GM12878 (cell line): ENCODE results near the gene FAM83D. TPM values are rescaled to one million over a fixed set of nuclear protein-coding genes. Genes with fewer than 3 reads are reported as not detected.

Source experiments
- ATAC-seq: fragments of 200-7000 bp; cut with Tn5 transposase; 3 replicates; pipeline ENCODE4 v1.9.1; 2020; ENCODE audit warnings: mild to moderate bottlenecking, moderate library complexity
- BruUV-seq: library from RNA; stranded (reverse); fragments of 400-500 nt; replicated peaks from 2 replicates; lab custom pipeline; 2021; lab: Mats Ljungman, UMichigan
- CTCF ChIA-PET: fragments of 300-600 bp; sonication (Branson Sonifier 250); formaldehyde crosslinking; extraction: SDS; loops from one replicate; lab custom pipeline; 2021; ENCODE audit warnings: inconsistent platforms; lab: Yijun Ruan, JAX
- POLR2A ChIA-PET: fragments of 350-600 bp; formaldehyde crosslinking; extraction: SDS; loops from one replicate; lab custom pipeline; 2021; ENCODE audit warnings: inconsistent platforms; lab: Charles Lee
- RAD21 ChIA-PET: fragments of 300-600 bp; sonication (Branson Sonifier 250); formaldehyde crosslinking; loops from one replicate; lab custom pipeline; 2023; ENCODE audit warnings: antibody characterized with exemption; ENCODE audit not compliant: unreplicated experiment; lab: Charles Lee
- SMC1A ChIA-PET: fragments of 300-600 bp; sonication (Branson Sonifier 250); formaldehyde crosslinking; loops from one replicate; lab custom pipeline; 2023; ENCODE audit not compliant: unreplicated experiment, uncharacterized antibody; lab: Charles Lee
- DNase-seq: peaks from one replicate; pipeline ENCODE4 v3.0.0-alpha.2; 2011; ENCODE audit warnings: low read depth, low spot score
- FAIRE-seq: peaks from 3 replicates; lab custom pipeline; 2011; peaks lifted over from hg19 to GRCh38; lab: Jason Lieb, UNC
- H2AFZ ChIP-seq: 2 replicates; pipeline ENCODE4 v1.6.0; 2011; ENCODE audit warnings: low read depth, low read length, control low read depth; ENCODE audit not compliant: control insufficient read depth
- H3K27ac ChIP-seq: 2 replicates; pipeline ENCODE4 v1.5.1; 2011; ENCODE audit warnings: control low read depth; ENCODE audit not compliant: control insufficient read depth, insufficient read depth
- H3K27me3 ChIP-seq, 2 experiments: replicated peaks in 1 of 2; 2 replicates each; pipeline versions ENCODE4 v1.6.0 to v1.6.1; 2011; ENCODE audit warnings: low read length in 1 of 2; ENCODE audit not compliant: control insufficient read depth in 2 of 2, insufficient read depth in 2 of 2
- H3K36me3 ChIP-seq, 2 experiments: 2 replicates each; pipeline ENCODE4 v1.5.1; 2011; ENCODE audit warnings: low read length in 1 of 2; ENCODE audit not compliant: control insufficient read depth in 2 of 2, insufficient read depth in 2 of 2
- H3K4me1 ChIP-seq: 2 replicates; pipeline ENCODE4 v1.6.1; 2011; ENCODE audit warnings: mild to moderate bottlenecking, low read length, moderate library complexity, mixed read lengths; ENCODE audit not compliant: control insufficient read depth, insufficient read depth
- H3K4me2 ChIP-seq: 2 replicates; pipeline ENCODE4 v1.6.0; 2011; ENCODE audit warnings: control low read depth; ENCODE audit not compliant: control insufficient read depth, insufficient read depth
- H3K4me3 ChIP-seq: fragments of 200-600 bp; sonication (generic); 2 replicates; pipeline ENCODE4 v1.5.1; 2016
- H3K79me2 ChIP-seq: 2 replicates; pipeline ENCODE4 v1.6.0; 2011; ENCODE audit warnings: low read length; ENCODE audit not compliant: control insufficient read depth, insufficient read depth
- H3K9ac ChIP-seq: 2 replicates; pipeline ENCODE4 v1.8.0; 2011; ENCODE audit warnings: low read length, control low read depth, mixed read lengths; ENCODE audit not compliant: control insufficient read depth, insufficient read depth
- H3K9me3 ChIP-seq: replicated peaks from 3 replicates; pipeline ENCODE4 v1.5.1; 2011; ENCODE audit warnings: mild to moderate bottlenecking, low read length; ENCODE audit not compliant: control insufficient read depth, insufficient read depth
- H4K20me1 ChIP-seq: 2 replicates; pipeline ENCODE4 v1.6.0; 2011; ENCODE audit not compliant: control insufficient read depth, insufficient read depth
- BHLHE40 ChIP-seq, 2 experiments: fragments of 450-650 bp in 1 of 2; IDR thresholded peaks; 2 replicates each; pipeline ENCODE4 v1.6.1; 2011 to 2017; ENCODE audit warnings: low read depth in 2 of 2, borderline replicate concordance in 1 of 2, improper control_type of control experiment in 1 of 2, low read length in 1 of 2, mild to moderate bottlenecking in 1 of 2
- CBX5 ChIP-seq: sonication (generic); IDR thresholded peaks from 2 replicates; pipeline ENCODE4 v1.6.1; 2016; ENCODE audit warnings: low read depth, moderate library complexity, mild to moderate bottlenecking, inconsistent platforms
- E2F4 ChIP-seq: IDR thresholded peaks from 2 replicates; pipeline ENCODE4 v1.6.1; 2012; ENCODE audit warnings: low read depth, low read length, improper control_type of control experiment
- FOXM1 ChIP-seq: IDR thresholded peaks from 2 replicates; pipeline ENCODE4 v1.6.1; 2012; ENCODE audit warnings: low read depth, mild to moderate bottlenecking, inconsistent platforms, low read length, moderate library complexity
- HDGF ChIP-seq: fragments of 450-650 bp; IDR thresholded peaks from 2 replicates; pipeline ENCODE4 v1.6.1; 2016; ENCODE audit warnings: antibody characterized with exemption
- MEF2B ChIP-seq: fragments of 450-650 bp; IDR thresholded peaks from 2 replicates; pipeline ENCODE4 v1.6.1; 2018; ENCODE audit warnings: mild to moderate bottlenecking, moderate library complexity; ENCODE audit not compliant: partially characterized antibody, poor library complexity, severe bottlenecking
- REST ChIP-seq: IDR thresholded peaks from 2 replicates; pipeline ENCODE4 v1.6.1; 2012; ENCODE audit warnings: mild to moderate bottlenecking, low read depth, low read length
- TCF7 ChIP-seq: IDR thresholded peaks from 2 replicates; pipeline ENCODE4 v1.6.1; 2014; ENCODE audit warnings: antibody characterized with exemption, borderline replicate concordance
- YBX1 ChIP-seq: fragments of 450-650 bp; IDR thresholded peaks from 2 replicates; pipeline ENCODE4 v1.6.1; 2016; ENCODE audit warnings: antibody characterized with exemption
- ZNF622 ChIP-seq: fragments of 450-650 bp; IDR thresholded peaks from 2 replicates; pipeline ENCODE4 v1.6.1; 2017; ENCODE audit warnings: mild to moderate bottlenecking, inconsistent platforms
- WGBS: methylation state at CpG from one replicate; pipeline ENCODE4 v1.1.6; 2016; ENCODE audit warnings: low lambda C conversion rate; ENCODE audit not compliant: insufficient replicate concordance, insufficient coverage; ENCODE audit errors: missing lambda C conversion rate; 5-methylcytosine and 5-hydroxymethylcytosine counted together
- in situ Hi-C: fragments of 300-500 bp; cut with MboI; formaldehyde crosslinking; loops from 9 replicates; pipeline ENCODE4 v1.14.3; 2018; ENCODE audit warnings: mixed read lengths
- intact Hi-C: fragments of 100-400 bp; cut with micrococcal nuclease; formaldehyde crosslinking; loops from one replicate; pipeline ENCODE4 v1.14.2; 2022; ENCODE audit not compliant: unreplicated experiment
- polyA plus RNA-seq, 11 experiments: library from polyadenylated mRNA; depleted of rRNA in 4 of 11; unstranded in 6 of 11; stranded (reverse) in 5 of 11; fragments of >200 nt; fragmentation: Nextera tagmentation in 4 of 11; fragmentation: Illumina TruSeq in 1 of 11; extraction: Ambion mirVana in 4 of 11; extraction: Trizol in 1 of 11; gene quantifications; 1 replicate in 1 of 11; 2 replicates in 10 of 11; pipeline versions ENCODE4 v1.2.1 to v1.2.3, GENCODE V29; 2011 to 2016; ENCODE audit warnings: inconsistent platforms in 2 of 11, missing spikeins in 2 of 11, low read depth in 1 of 11
- total RNA-seq, 4 experiments: library from RNA; depleted of rRNA in 3 of 4; stranded (reverse); fragments of >200 nt in 3 of 4; fragmentation: Illumina TruSeq in 1 of 4; extraction: Trizol in 1 of 4; gene quantifications; 2 replicates each; pipeline versions ENCODE4 v1.2.1 to v1.2.3, GENCODE V29; 2013 to 2021

FAM83D gene
- total and polyA plus RNA-seq, 10 of the 15 experiments (the other 5 are each of a cell fraction or from before 2014, with no cell fraction given), result 4.5 to 34.8 (median 19.2) TPM

DNA sequence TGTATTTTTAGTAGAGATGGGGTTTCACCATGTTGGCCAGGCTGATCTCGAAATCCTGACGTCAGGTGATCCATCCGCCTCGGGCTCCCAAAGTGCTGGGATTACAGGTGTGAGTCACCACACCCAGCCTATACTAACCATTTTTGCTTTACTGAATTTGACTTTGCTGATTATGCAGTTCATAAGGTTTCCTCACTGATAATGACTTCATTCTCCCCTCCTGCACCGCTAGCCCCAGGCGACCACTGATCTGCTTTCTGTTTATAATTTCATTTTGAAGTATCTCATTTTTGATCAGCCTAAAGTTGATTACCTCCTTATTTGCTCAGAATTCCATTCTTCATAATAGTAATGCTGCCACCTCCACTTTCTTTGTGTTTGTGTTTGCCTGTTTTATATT lies 48.7 kb upstream of the FAM83D start:
- Histone ChIP-seq H3K9me3 (no peaks in the 10 kb centered on the region), H3K9ac (no peak overlapping the region)
- TF ChIP-seq TCF7 (no peak), BHLHE40 (IDR thresholded peaks at IDR 0.05; ENCODE audit: borderline replicate concordance in 1 of 2, low read depth in 2 of 2, low read length in 1 of 2) (no peak), HDGF (peak; percentile 2; the same call in 1 of the 2 replicates)
- TF ChIP-seq, all 136 proteins: peak for 1
- no TSS peak for BruUV-seq
- Histone ChIP-seq H4K20me1 (no peaks in the 10 kb centered on the region), H2AFZ (no peak overlapping the region), H3K79me2 (peaks cover 77% of the 10 kb centered on the region), H3K4me1 (peaks cover 78% of the 10 kb centered on the region), H3K4me2 (no peak overlapping the region), H3K27me3 (no peaks in the 10 kb centered on the region), H3K36me3 (peaks cover 8 to 9% of the 10 kb centered on the region in 2 experiments; a peak in 2 of 4 replicates), H3K27ac (no peak overlapping the region), H3K4me3 (no peak overlapping the region)
- ATAC-seq, result no peak
- CTCF ChIA-PET, result interaction anchor here (1.1 to 14.0 kb wide), 6 partner anchors 15 to 230 kb away, joined by 4 to 183 read pairs (median 43); partner anchors contain the start of gene PPP1R16B
- POLR2A ChIA-PET, result interaction anchor here (0.9 to 7.4 kb wide), 6 partner anchors 10 to 72 kb away, joined by 3 to 60 read pairs (median 6); partner anchors contain the start of gene PPP1R16B
- RAD21 ChIA-PET, result interaction anchor here (2.0 to 14.5 kb wide), 5 partner anchors 14 to 71 kb away, joined by 7 to 205 read pairs (median 98); partner anchors contain the start of gene PPP1R16B
- no peak for FAIRE-seq
- SMC1A ChIA-PET, result interaction anchor here (1.1 to 16.9 kb wide), 7 partner anchors 14 to 65 kb away, joined by 6 to 248 read pairs (median 20); no protein-coding TSS in a partner anchor
- in situ Hi-C loops, result no loop called here
- 68% methylated on average over 6 of the region's 6 CpGs for WGBS
- DNase-seq, result no peak
- intact Hi-C loops, result no loop called here

DNA sequence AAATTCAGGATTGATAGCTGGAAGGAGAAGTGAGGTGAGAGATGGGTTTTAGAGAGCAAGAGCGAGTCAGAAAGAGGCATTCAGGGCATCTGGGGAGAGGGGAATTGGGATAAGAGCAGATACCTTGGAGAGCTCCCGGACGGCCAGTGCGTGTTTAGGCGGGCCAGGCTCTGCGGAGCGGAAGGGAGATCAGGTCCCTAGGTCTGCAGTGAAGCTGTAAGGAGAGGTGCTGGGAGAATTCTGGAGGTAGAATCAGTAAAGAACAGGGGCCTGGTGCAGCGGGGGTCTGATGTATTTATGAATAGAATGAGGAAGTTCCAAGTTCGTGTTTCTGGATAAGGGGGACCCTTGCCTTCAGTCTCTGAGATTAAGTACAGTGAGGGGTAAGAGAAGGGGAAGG lies 47.4 kb upstream of the FAM83D start:
- SMC1A ChIA-PET, result interaction anchor here (0.9 to 16.9 kb wide), 12 partner anchors 8 to 233 kb away, joined by 3 to 248 read pairs (median 6); no protein-coding TSS in a partner anchor

More for the DNA sequence above, 47.4 kb upstream of the FAM83D start:
- H3K4me3 ChIP-seq, result no peak overlapping the region
- H3K27me3 ChIP-seq, result no peaks in the 10 kb centered on the region
- no peak overlapping the region; the same call in 1 of the 2 replicates for H3K4me2 ChIP-seq
- ChIA-PET RAD21 (interaction anchor here (0.6 to 14.5 kb wide), 11 partner anchors 9 to 154 kb away, joined by 3 to 205 read pairs (median 3); partner anchors contain the start of genes PPP1R16B and SLC32A1), POLR2A (interaction anchor here (0.9 to 4.0 kb wide), 6 partner anchors 9 to 73 kb away, joined by 3 to 27 read pairs (median 4); partner anchors contain the start of gene PPP1R16B), CTCF (interaction anchor here (0.8 to 14.0 kb wide), 9 partner anchors 9 to 127 kb away, joined by 3 to 183 read pairs (median 5); partner anchors contain the start of gene PPP1R16B)
- no peaks in the 10 kb centered on the region for H4K20me1 ChIP-seq
- no TSS peak for BruUV-seq
- H3K36me3 ChIP-seq, result peaks cover 18 to 20% of the 10 kb centered on the region in 2 experiments; a peak in 3 of 4 replicates
- peaks cover 76% of the 10 kb centered on the region for H3K79me2 ChIP-seq
- ATAC-seq (no peak), DNase-seq (no peak), FAIRE-seq (no peak)
- H2AFZ ChIP-seq, result no peak overlapping the region
- WGBS, result 90% methylated on average over 9 of the region's 9 CpGs
- H3K27ac ChIP-seq, result peak overlapping the region; percentile 23; the same call in 1 of the 2 replicates
- TF ChIP-seq REST (peak; percentile 84), ZNF622 (no peak), CBX5 (no peak), FOXM1 (no peak), MEF2B (no peak), YBX1 (no peak), E2F4 (no peak)
- H3K9ac ChIP-seq, result no peak overlapping the region
- no peaks in the 10 kb centered on the region for H3K9me3 ChIP-seq
- intact Hi-C loops, result no loop called here
- in situ Hi-C loops, result no loop called here
- H3K4me1 ChIP-seq, result peaks cover 71% of the 10 kb centered on the region
